Esophagus muscularis mucosa (tissue), 4 donors: ENCODE results near the gene UGT1A5. TPM values are rescaled to one million over a fixed set of nuclear protein-coding genes. Genes with fewer than 3 reads are reported as not detected.
"Not testable (repeated sequence)": the region's sequence is repeated elsewhere in the genome, so short reads cannot be mapped to it uniquely, and the experiment has no call there.

ENCODE experiments used
- DNase-seq: peaks from one replicate; pipeline ENCODE4 v3.0.0-alpha.2; 2017; ENCODE audit errors: extremely low spot score
- H3K27ac ChIP-seq, 4 donors: fragments of 200-600 bp; sonication (generic); replicated peaks in 1 of 4; 1 replicate in 3 of 4; 2 replicates in 1 of 4; pipeline ENCODE4 v1.5.1; 2016 to 2019; ENCODE audit warnings: mild to moderate bottlenecking in 1 of 4
- H3K27me3 ChIP-seq, 4 donors: fragments of 200-600 bp; sonication (generic); one replicate each; pipeline versions ENCODE4 v1.5.1 to v1.6.0; 2016 to 2019
- H3K36me3 ChIP-seq, 4 donors: fragments of 200-600 bp; sonication (generic); one replicate each; pipeline ENCODE4 v1.5.1; 2016 to 2019
- H3K4me1 ChIP-seq, 4 donors: fragments of 200-600 bp; sonication (generic); one replicate each; pipeline ENCODE4 v1.5.1; 2016 to 2019
- H3K4me3 ChIP-seq, 4 donors: fragments of 200-600 bp; sonication (generic); 1 replicate in 2 of 4; 2 replicates in 2 of 4; pipeline ENCODE4 v1.5.1; 2016 to 2019; ENCODE audit warnings: mild to moderate bottlenecking in 4 of 4, moderate library complexity in 1 of 4
- H3K9me3 ChIP-seq, 4 donors: fragments of 200-600 bp; sonication (generic); 1 replicate in 3 of 4; 2 replicates in 1 of 4; pipeline ENCODE4 v1.5.1; 2016 to 2019
- CTCF ChIP-seq, 3 experiments: fragments of 200-600 bp in 2 of 3; fragments of 450-650 bp in 1 of 3; sonication (generic) in 2 of 3; IDR thresholded peaks; one replicate each; pipeline ENCODE4 v1.5.1; 2017 to 2019; ENCODE audit warnings: antibody characterized with exemption in 3 of 3, mild to moderate bottlenecking in 2 of 3, moderate library complexity in 1 of 3
- EP300 ChIP-seq: sonication (generic); formaldehyde crosslinking; IDR thresholded peaks from one replicate; pipeline ENCODE4 v1.6.1; 2017; ENCODE audit warnings: antibody characterized with exemption
- POLR2A ChIP-seq: fragments of 450-650 bp; IDR thresholded peaks from one replicate; pipeline ENCODE4 v1.6.1; 2017; ENCODE audit warnings: antibody characterized with exemption, moderate library complexity, mild to moderate bottlenecking, low read depth
- POLR2AphosphoS5 ChIP-seq, 2 donors: sonication (generic); formaldehyde crosslinking; IDR thresholded peaks; one replicate each; pipeline ENCODE4 v1.6.1; 2017; ENCODE audit warnings: antibody characterized with exemption in 2 of 2
- WGBS: methylation state at CpG from one replicate; pipeline ENCODE4 v1.1.5; 2018; 5-methylcytosine and 5-hydroxymethylcytosine counted together
- intact Hi-C: fragments of 100-400 bp; cut with DNase I; formaldehyde crosslinking; loops from one replicate; pipeline ENCODE4 v1.15.1; 2023
- total RNA-seq, 4 donors: library from RNA; depleted of rRNA; stranded (reverse); fragments of >200 nt; gene quantifications; one replicate each; pipeline versions ENCODE4 v1.1.0 to v1.2.1, GENCODE V29; 2016

Gene UGT1A5
- total RNA-seq, 4 donors from 2014 or later, result not detected

GRCh38 chr2:233728723-233729301 is 16.1 kb downstream of the UGT1A5 start, which contains the start of gene UGT1A3:
UGT1A3 (plus strand) TSS chr2:233729042; CDS start chr2:233729127, 85 bp downstream.
- WGBS, result 87% methylated on average over 8 of the region's 8 CpGs
- DNase-seq, result no peak
- TF ChIP-seq EP300 (no peak), CTCF (IDR thresholded peaks at IDR 0.05) (no peak), POLR2A (no peak), POLR2AphosphoS5 (IDR thresholded peaks at IDR 0.05) (no peak)

GRCh38 chr2:233736868-233737653 is 24.4 kb downstream of the UGT1A5 start:
- intact Hi-C loops, H3K27ac ChIP-seq, H3K36me3 ChIP-seq, H3K4me3 ChIP-seq, H3K4me1 ChIP-seq, DNase-seq, H3K9me3 ChIP-seq, H3K27me3 ChIP-seq: not testable (repeated sequence)
- WGBS, result 84% methylated on average over 13 of the region's 14 CpGs

More at GRCh38 chr2:233728723-233729301, 16.1 kb downstream of the UGT1A5 start, which contains the start of gene UGT1A3:
- no peaks in the 10 kb centered on the region for H3K36me3 ChIP-seq
- peaks cover 0 to 10% (median 0%) of the 10 kb centered on the region in 4 donors for H3K27me3 ChIP-seq
- intact Hi-C loops, result no loop called here
- no peaks in the 10 kb centered on the region for H3K4me1 ChIP-seq
- no peak within 1 kb of the TSS for H3K4me3 ChIP-seq
- H3K9me3 ChIP-seq, result no peaks in the 10 kb centered on the region
- H3K27ac ChIP-seq, result no peak within 1 kb of the TSS

- Histone ChIP-seq H3K27me3 (peaks cover 0 to 9% (median 0%) of the 10 kb centered on the region in 4 donors), H3K9me3 (no peaks in the 10 kb centered on the region), H3K36me3 (no peaks in the 10 kb centered on the region), H3K27ac (no peak overlapping the region), H3K4me3 (no peak overlapping the region), H3K4me1 (no peaks in the 10 kb centered on the region)
- TF ChIP-seq CTCF (IDR thresholded peaks at IDR 0.05), result no peak
- no peak for TF ChIP-seq POLR2AphosphoS5 (IDR thresholded peaks at IDR 0.05)
- 59% methylated on average over 2 of the region's 2 CpGs for WGBS
- intact Hi-C loops, result no loop called here
- no peak for DNase-seq
These were observed 28.2 kb downstream of the UGT1A5 start for GRCh38 chr2:233740870-233741269.

GRCh38 chr2:233743464-233744259 is 31.0 kb downstream of the UGT1A5 start:
- H3K9me3 ChIP-seq, result no peaks in the 10 kb centered on the region
- no peak for TF ChIP-seq POLR2AphosphoS5 (IDR thresholded peaks at IDR 0.05)
- no peak for TF ChIP-seq CTCF (IDR thresholded peaks at IDR 0.05)
- intact Hi-C loops, result no loop called here
- peaks cover 0 to 3% (median 0%) of the 10 kb centered on the region in 4 donors for H3K27me3 ChIP-seq
- no peaks in the 10 kb centered on the region for H3K4me1 ChIP-seq
- WGBS, result 94% methylated on average over 34 of the region's 46 CpGs
- no peaks in the 10 kb centered on the region for H3K36me3 ChIP-seq
- H3K4me3 ChIP-seq, result no peak overlapping the region
- DNase-seq, result no peak
- H3K27ac ChIP-seq, result no peak overlapping the region
